Activated B cell treated with CpG ODN at 0.5 μM for 24 hours (primary cell): ENCODE measurements around the gene TYW3. TPM values are rescaled to one million over a fixed set of nuclear protein-coding genes. Genes with fewer than 3 reads are reported as not detected.

Experiments
- ATAC-seq: fragments of 200-7000 bp; cut with Tn5 transposase; one replicate; pipeline ENCODE4 v1.10.0; 2021; ENCODE audit warnings: low read depth, mild to moderate bottlenecking, moderate library complexity
- CTCF ChIA-PET: fragments of 350-600 bp; sonication (Branson Sonifier 250); formaldehyde crosslinking; loops from one replicate; lab custom pipeline; 2021; ENCODE audit warnings: antibody characterized with exemption; lab: Charles Lee
- POLR2A ChIA-PET: fragments of 350-600 bp; sonication (Branson Sonifier 250); formaldehyde crosslinking; loops from one replicate; lab custom pipeline; 2021; ENCODE audit warnings: antibody characterized with exemption; lab: Charles Lee
- DNase-seq: peaks from one replicate; pipeline ENCODE4 v3.0.0; 2022
- H3K27ac Mint-ChIP-seq: one replicate; pipeline ENCODE4 v1.8.0; 2020; ENCODE audit warnings: mixed read lengths
- H3K27me3 Mint-ChIP-seq: one replicate; pipeline ENCODE4 v1.8.0; 2021; ENCODE audit warnings: mixed read lengths
- H3K36me3 Mint-ChIP-seq: one replicate; pipeline ENCODE4 v1.8.0; 2021; ENCODE audit warnings: low read depth, mixed read lengths
- H3K4me1 Mint-ChIP-seq: one replicate; pipeline ENCODE4 v1.8.0; 2021; ENCODE audit warnings: mixed read lengths
- H3K4me3 Mint-ChIP-seq: one replicate; pipeline ENCODE4 v1.8.0; 2020; ENCODE audit warnings: mild to moderate bottlenecking, mixed read lengths
- H3K9me3 Mint-ChIP-seq: one replicate; pipeline ENCODE4 v1.8.0; 2020; ENCODE audit warnings: mixed read lengths
- intact Hi-C: fragments of 100-400 bp; cut with micrococcal nuclease; formaldehyde crosslinking; loops from one replicate; pipeline ENCODE4 v1.15.1; 2024
- total RNA-seq: library from RNA; stranded (reverse); gene quantifications from 2 replicates; pipeline ENCODE4 v1.2.3, GENCODE V29; 2022
- TF ChIP-seq, protein P1 (sequence below): fragments of 200-600 bp; IDR thresholded peaks from one replicate; pipeline ENCODE4 v1.8.0; 2022; ENCODE audit warnings: antibody characterized with exemption, mild to moderate bottlenecking

The TYW3 gene, protein sequence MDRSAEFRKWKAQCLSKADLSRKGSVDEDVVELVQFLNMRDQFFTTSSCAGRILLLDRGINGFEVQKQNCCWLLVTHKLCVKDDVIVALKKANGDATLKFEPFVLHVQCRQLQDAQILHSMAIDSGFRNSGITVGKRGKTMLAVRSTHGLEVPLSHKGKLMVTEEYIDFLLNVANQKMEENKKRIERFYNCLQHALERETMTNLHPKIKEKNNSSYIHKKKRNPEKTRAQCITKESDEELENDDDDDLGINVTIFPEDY
- total RNA-seq = 26.9 and 32.6 TPM in 2 replicates

DNA sequence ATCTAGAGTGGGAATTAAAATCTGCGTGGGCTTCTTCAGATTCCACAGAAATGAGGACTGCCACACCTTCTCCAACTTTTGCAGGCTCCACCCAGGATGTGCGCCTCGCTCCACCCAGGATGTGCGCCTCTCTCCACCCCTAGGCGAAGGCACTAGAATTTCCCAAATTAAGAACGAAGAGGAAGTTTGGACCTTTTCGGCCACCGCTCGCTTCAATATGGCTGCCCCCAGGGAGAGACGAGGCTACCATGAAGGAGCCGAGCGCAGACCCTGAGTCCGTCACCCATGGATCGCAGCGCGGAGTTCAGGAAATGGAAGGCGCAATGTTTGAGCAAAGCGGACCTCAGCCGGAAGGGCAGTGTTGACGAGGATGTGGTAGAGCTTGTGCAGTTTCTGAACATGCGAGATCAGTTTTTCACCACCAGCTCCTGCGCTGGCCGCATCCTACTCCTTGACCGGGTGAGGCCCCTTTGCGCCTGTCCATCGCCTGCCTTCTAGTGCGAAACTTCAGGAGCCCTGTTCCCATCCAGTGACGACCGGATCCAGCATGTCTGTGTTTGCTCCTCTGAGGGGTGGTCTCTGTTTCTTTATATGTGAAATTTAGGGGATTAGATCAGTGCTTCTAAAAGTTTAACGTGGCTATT is at the start of gene TYW3, which contains the start of gene CRYZ:
TYW3 (plus strand) TSS at position 193 of the 644 bp plus-strand sequence; CDS start at position 286, 93 bp downstream.
CRYZ (minus strand) TSS at position 91 of the 644 bp plus-strand sequence. CDS start 8,229 bp downstream, outside the sequence.
- Mint-ChIP-seq H3K4me1 (peaks cover 40% of the 10 kb centered on the region), H3K4me3 (peak within 1 kb of the TSS; percentile 96), H3K36me3 (peaks cover 48% of the 10 kb centered on the region), H3K9me3 (no peaks in the 10 kb centered on the region), H3K27ac (peak within 1 kb of the TSS; percentile 97), H3K27me3 (no peaks in the 10 kb centered on the region)
- TF ChIP-seq, protein P1, sequence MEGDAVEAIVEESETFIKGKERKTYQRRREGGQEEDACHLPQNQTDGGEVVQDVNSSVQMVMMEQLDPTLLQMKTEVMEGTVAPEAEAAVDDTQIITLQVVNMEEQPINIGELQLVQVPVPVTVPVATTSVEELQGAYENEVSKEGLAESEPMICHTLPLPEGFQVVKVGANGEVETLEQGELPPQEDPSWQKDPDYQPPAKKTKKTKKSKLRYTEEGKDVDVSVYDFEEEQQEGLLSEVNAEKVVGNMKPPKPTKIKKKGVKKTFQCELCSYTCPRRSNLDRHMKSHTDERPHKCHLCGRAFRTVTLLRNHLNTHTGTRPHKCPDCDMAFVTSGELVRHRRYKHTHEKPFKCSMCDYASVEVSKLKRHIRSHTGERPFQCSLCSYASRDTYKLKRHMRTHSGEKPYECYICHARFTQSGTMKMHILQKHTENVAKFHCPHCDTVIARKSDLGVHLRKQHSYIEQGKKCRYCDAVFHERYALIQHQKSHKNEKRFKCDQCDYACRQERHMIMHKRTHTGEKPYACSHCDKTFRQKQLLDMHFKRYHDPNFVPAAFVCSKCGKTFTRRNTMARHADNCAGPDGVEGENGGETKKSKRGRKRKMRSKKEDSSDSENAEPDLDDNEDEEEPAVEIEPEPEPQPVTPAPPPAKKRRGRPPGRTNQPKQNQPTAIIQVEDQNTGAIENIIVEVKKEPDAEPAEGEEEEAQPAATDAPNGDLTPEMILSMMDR = no peak
- CTCF ChIA-PET = interaction anchor here (0.7 to 1.7 kb wide), 11 partner anchors 10 to 534 kb away, joined by 3 to 6 read pairs (median 3); partner anchors contain the start of gene FPGT
- ATAC-seq = peak; percentile 89
- DNase-seq = peak; percentile 69
- intact Hi-C loops = loop anchor here (1.0 to 10.0 kb wide), 4 partner anchors 81 to 1054 kb away; partner anchors contain the start of genes ACADM, FPGT, LRRIQ3 and RABGGTB
- POLR2A ChIA-PET = interaction anchor here (1.3 to 1.7 kb wide), 3 partner anchors 57 to 1053 kb away, joined by 3 to 12 read pairs (median 5); partner anchors contain the start of genes FPGT, LRRIQ3 and RABGGTB

DNA sequence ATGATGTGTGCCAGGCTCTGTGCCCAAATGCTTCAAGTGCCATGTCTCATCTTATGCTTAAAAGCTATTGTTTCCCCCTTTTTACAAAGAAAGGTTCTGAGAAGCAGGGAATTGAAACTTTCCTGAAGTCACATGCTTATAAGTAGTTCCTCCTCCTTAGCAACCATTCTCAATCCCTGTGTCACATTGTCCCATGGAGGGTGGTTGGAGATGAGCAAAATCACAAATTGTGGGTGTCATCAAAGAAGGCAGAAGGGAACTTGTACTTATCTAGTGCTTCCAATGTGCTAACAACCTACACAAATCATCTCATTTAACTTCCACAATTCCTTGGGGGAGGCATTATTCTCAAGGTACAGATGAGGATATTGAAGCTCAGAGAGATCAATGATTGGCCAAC is 49.3 kb upstream of the TYW3 start:
- ChIA-PET POLR2A (no interaction called here), CTCF (no interaction called here)
- intact Hi-C loops = no loop called here
- no peak for DNase-seq
- ATAC-seq = no peak
- H3K36me3 Mint-ChIP-seq = no peaks in the 10 kb centered on the region
- no peaks in the 10 kb centered on the region for H3K9me3 Mint-ChIP-seq
- TF ChIP-seq, protein P1 = no peak
- H3K27ac Mint-ChIP-seq = no peak overlapping the region
- H3K4me1 Mint-ChIP-seq = peaks cover 12% of the 10 kb centered on the region
- no peak overlapping the region for H3K4me3 Mint-ChIP-seq
- no peaks in the 10 kb centered on the region for H3K27me3 Mint-ChIP-seq

GRCh38 chr1:74684301-74684700 is 48.7 kb upstream of the TYW3 start:
- Mint-ChIP-seq H3K27me3 (no peaks in the 10 kb centered on the region), H3K9me3 (no peaks in the 10 kb centered on the region), H3K36me3 (no peaks in the 10 kb centered on the region), H3K4me3 (no peak overlapping the region), H3K4me1 (peaks cover 12% of the 10 kb centered on the region), H3K27ac (no peak overlapping the region)
- no peak for DNase-seq
- ChIA-PET CTCF (no interaction called here), POLR2A (no interaction called here)
- ATAC-seq = no peak
- intact Hi-C loops = no loop called here
- TF ChIP-seq, protein P1 = no peak

- TF ChIP-seq, protein P1 = no peak
- no peak for ATAC-seq
- CTCF ChIA-PET = no interaction called here
- POLR2A ChIA-PET = no interaction called here
- Mint-ChIP-seq H3K4me1 (peaks cover 1% of the 10 kb centered on the region), H3K27me3 (no peaks in the 10 kb centered on the region), H3K27ac (no peak overlapping the region), H3K36me3 (no peaks in the 10 kb centered on the region), H3K9me3 (no peaks in the 10 kb centered on the region), H3K4me3 (no peak overlapping the region)
- no peak for DNase-seq
- intact Hi-C loops = no loop called here
Observed at GRCh38 chr1:74686928-74687327, 46.0 kb upstream of the TYW3 start.
